Lung (tissue), 12 donors: Measurements from ENCODE around the gene SLC10A2. TPM values are rescaled to one million over a fixed set of nuclear protein-coding genes. Genes with fewer than 3 reads are reported as not detected.

ENCODE experiments used
- ATAC-seq: fragments of 200-7000 bp; cut with Tn5 transposase; one replicate; pipeline ENCODE4 v1.9.1; 2020; ENCODE audit warnings: moderate number of reproducible peaks; ENCODE audit not compliant: insufficient read depth, low FRiP score
- DNase-seq, 3 donors: peaks; one replicate each; pipeline ENCODE4 v3.0.0-alpha.2; 2013 to 2017
- H3K27ac ChIP-seq, 2 donors: one replicate each; pipeline ENCODE4 v1.5.1; 2013; ENCODE audit warnings: mild to moderate bottlenecking in 2 of 2, moderate library complexity in 2 of 2, control low read depth in 1 of 2, inconsistent platforms in 1 of 2, low read depth in 1 of 2, low read length in 1 of 2
- H3K27me3 ChIP-seq, 3 donors: one replicate each; pipeline ENCODE4 v1.5.1; 2013; ENCODE audit warnings: low read length in 2 of 3; ENCODE audit not compliant: control insufficient read depth in 3 of 3, insufficient read depth in 3 of 3
- H3K36me3 ChIP-seq, 4 donors: one replicate each; pipeline ENCODE4 v1.5.1; 2013; ENCODE audit warnings: low read length in 4 of 4, mild to moderate bottlenecking in 1 of 4, moderate library complexity in 1 of 4; ENCODE audit not compliant: control insufficient read depth in 4 of 4, insufficient read depth in 4 of 4
- H3K4me1 ChIP-seq, 5 donors: one replicate each; pipeline ENCODE4 v1.5.1; 2013; ENCODE audit warnings: low read length in 5 of 5, mild to moderate bottlenecking in 2 of 5, moderate library complexity in 1 of 5; ENCODE audit not compliant: control insufficient read depth in 5 of 5, insufficient read depth in 5 of 5
- H3K4me3 ChIP-seq: one replicate; pipeline ENCODE4 v1.5.1; 2013; ENCODE audit warnings: mild to moderate bottlenecking, control low read depth, moderate library complexity
- H3K9ac ChIP-seq, 2 donors: one replicate each; pipeline ENCODE4 v1.5.1; 2013; ENCODE audit warnings: low read length in 2 of 2, control low read depth in 1 of 2; ENCODE audit not compliant: insufficient read depth in 1 of 2
- H3K9me3 ChIP-seq, 4 donors: one replicate each; pipeline ENCODE4 v1.5.1; 2013; ENCODE audit warnings: low read length in 3 of 4, mild to moderate bottlenecking in 1 of 4, moderate library complexity in 1 of 4; ENCODE audit not compliant: control insufficient read depth in 4 of 4, insufficient read depth in 3 of 4
- WGBS, 2 donors: extraction: QIAGEN DNeasy Blood & Tissue Kit; methylation state at CpG; one replicate each; pipeline ENCODE4 v1.1.7; 2013; 5-methylcytosine and 5-hydroxymethylcytosine counted together
- polyA plus RNA-seq, 2 donors: library from polyadenylated mRNA; stranded (reverse); fragments of 200-250 nt; gene quantifications; one replicate each; pipeline ENCODE4 v1.2.1, GENCODE V29; 2013
- total RNA-seq, 2 donors: library from RNA; depleted of rRNA in 1 of 2; stranded (reverse); fragments of >200 nt in 1 of 2; gene quantifications; one replicate each; pipeline ENCODE4 v1.2.1, GENCODE V29; 2014 to 2021
- TF ChIP-seq, protein P1 (sequence below): IDR thresholded peaks from 2 replicates; pipeline ENCODE4 v1.5.1; 2012; ENCODE audit warnings: mild to moderate bottlenecking; ENCODE audit errors: control extremely low read depth, extremely low read depth
- donor health status: control.
- donor health status: control.
- donor health status: Bipolar disorder and iron deficiency.
- donor health status: healthy.
- donor health status: DM: yes; HTN: yes; CAD: no.

SLC10A2 gene
- total and polyA plus RNA-seq, 4 donors = 13.7 TPM; not detected in 3

DNA sequence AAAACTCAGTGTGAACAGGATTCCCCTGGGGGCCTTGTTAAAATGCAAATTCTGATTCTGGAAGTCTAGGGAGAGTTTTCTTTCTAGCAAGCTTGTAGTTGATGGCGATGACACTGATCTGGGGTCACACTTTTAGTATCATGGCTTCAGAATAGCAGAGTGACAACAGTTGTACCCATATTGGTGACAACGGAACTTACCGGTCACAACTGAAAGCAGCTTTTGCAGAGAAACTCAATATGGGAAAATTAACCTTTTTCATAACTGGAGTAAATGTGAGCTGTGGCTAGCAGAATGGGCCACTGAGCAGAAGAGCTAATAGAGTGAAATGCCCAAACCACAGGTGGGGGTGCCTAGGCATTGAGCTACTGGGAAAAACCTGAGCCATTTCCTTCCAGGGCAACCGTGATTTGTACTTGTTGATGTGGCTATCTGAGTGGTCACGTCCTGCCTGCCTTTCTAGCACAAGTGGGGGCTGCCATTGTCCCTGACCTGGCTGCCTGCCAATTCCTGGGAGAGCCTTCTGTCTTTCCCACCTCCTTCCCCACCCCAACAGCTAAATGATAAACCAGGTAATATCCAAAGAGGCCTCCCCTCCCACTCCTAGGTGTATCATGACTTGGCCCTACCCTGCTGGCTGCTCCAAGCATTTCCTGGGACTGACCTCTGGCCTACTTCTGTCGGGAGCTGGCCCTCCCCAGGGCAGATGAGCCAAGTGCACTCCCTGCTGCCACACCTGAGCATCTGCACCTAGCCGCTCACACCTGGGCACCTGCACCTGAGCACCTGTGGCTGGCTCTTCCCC lies 1.7 kb upstream of the SLC10A2 start:
- no peak for ATAC-seq

DNA sequence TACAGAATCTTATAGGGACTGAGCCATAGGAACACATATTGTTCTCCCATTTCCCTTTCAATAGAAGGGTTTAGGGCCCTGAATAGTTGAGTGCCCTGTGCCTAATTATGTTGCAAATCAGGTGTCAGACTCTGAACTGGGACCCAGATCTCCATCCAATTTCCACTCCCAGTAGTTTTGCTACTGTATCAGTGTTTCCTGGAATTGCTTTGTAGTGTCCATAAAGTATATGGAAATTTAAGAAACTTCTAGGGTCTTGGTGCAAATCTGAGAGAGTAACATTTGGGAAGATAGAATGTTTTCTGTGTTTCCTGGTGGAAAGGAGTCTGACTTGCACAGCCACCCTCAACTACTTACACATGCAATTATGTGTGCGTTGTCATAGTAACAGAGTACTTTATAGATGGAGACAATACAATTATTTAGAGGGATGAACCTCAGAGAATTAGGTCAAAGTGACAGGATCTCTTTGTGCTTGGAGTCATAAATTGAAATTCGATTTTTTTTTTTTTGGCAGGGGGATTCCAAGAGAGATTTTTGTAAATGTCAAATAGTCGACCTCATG lies 646 bp upstream of the SLC10A2 start:
- no peak overlapping the region for H3K9ac ChIP-seq
- no peak for ATAC-seq
- WGBS, 2 donors = 68 to 80% methylated on average over 3 of the region's 3 CpGs
- no peaks in the 10 kb centered on the region for H3K4me1 ChIP-seq
- no peak overlapping the region for H3K4me3 ChIP-seq
- no peak for DNase-seq
- H3K36me3 ChIP-seq = no peaks in the 10 kb centered on the region
- no peak overlapping the region for H3K27ac ChIP-seq
- no peaks in the 10 kb centered on the region for H3K9me3 ChIP-seq
- TF ChIP-seq, protein P1, sequence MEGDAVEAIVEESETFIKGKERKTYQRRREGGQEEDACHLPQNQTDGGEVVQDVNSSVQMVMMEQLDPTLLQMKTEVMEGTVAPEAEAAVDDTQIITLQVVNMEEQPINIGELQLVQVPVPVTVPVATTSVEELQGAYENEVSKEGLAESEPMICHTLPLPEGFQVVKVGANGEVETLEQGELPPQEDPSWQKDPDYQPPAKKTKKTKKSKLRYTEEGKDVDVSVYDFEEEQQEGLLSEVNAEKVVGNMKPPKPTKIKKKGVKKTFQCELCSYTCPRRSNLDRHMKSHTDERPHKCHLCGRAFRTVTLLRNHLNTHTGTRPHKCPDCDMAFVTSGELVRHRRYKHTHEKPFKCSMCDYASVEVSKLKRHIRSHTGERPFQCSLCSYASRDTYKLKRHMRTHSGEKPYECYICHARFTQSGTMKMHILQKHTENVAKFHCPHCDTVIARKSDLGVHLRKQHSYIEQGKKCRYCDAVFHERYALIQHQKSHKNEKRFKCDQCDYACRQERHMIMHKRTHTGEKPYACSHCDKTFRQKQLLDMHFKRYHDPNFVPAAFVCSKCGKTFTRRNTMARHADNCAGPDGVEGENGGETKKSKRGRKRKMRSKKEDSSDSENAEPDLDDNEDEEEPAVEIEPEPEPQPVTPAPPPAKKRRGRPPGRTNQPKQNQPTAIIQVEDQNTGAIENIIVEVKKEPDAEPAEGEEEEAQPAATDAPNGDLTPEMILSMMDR = no peak
- no peaks in the 10 kb centered on the region for H3K27me3 ChIP-seq

More for the DNA sequence above, 1.7 kb upstream of the SLC10A2 start:
- Histone ChIP-seq H3K4me1 (no peaks in the 10 kb centered on the region), H3K9ac (no peak overlapping the region), H3K27me3 (no peaks in the 10 kb centered on the region), H3K27ac (no peak overlapping the region), H3K4me3 (peak overlapping the region; percentile 4), H3K9me3 (no peaks in the 10 kb centered on the region), H3K36me3 (no peaks in the 10 kb centered on the region)
- TF ChIP-seq, protein P1 = no peak
- 78 to 79% methylated on average over 7 of the region's 7 CpGs for WGBS, 2 donors
- peak; percentile 11 to 44 (median 34) for DNase-seq

DNA sequence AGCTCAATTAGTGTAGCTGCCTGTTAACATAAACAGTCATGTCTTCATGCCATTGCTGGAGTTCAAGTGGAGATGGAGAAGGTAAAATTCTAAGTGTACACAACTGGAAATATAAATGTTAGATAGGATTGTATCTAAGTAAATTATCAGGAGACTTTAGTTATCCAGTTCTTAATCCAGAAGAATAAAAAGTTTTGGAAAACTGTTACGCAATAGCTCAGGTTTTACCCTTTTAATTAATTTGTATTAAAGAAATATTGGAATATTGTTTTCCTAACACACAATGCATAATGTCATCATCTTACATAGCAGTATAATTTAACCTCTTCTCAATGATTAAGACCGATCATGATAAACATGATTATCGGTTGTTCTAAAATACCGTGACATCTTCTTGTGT lies 2.8 kb downstream of the SLC10A2 start:
- no peak for ATAC-seq
- H3K4me3 ChIP-seq = no peak overlapping the region
- no peaks in the 10 kb centered on the region for H3K36me3 ChIP-seq
- no peaks in the 10 kb centered on the region for H3K9me3 ChIP-seq
- DNase-seq = no peak
- no peaks in the 10 kb centered on the region for H3K4me1 ChIP-seq
- 96 to 97% methylated on average over 4 of the region's 4 CpGs for WGBS, 2 donors
- H3K27me3 ChIP-seq = no peaks in the 10 kb centered on the region
- TF ChIP-seq, protein P1 = no peak
- no peak overlapping the region for H3K9ac ChIP-seq
- H3K27ac ChIP-seq = no peak overlapping the region
